ENCODE data around the gene ATXN7.

DNA sequence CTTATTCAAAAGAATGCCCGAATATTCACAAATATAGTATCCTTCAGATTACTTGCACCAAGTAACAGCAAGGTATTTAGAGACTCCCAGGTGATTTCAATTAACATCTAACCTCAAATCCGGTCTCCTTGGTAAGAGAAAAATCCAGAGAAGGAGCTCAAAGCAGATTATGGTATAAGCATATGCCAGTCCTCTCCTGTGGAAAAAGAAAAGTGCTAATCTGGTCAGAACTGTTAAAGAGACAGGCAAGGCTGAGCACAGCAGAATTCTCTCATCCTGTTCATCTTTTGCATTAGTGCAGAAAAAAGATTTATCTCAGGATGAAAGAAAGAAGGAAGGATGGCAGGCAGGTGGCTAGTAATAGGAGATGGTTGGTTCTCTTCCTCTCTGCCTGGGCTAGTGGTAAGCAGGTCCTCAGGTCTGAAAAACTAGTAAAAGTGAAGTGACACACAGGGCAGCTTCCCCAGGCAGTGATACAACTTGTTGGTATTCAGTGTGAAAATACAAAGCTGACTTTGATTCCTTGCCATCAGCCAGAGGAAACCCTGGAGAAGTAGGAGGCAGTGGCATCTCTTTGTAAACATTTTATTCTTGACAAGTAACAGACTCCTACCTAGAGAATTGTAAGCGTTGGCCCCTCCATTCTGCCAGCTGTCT is 14.2 kb downstream of the ATXN7 start:
- no peak for TF ChIP-seq POLR2AphosphoS5 (IDR thresholded peaks at IDR 0.05)
- no peak for TF ChIP-seq CTCF (IDR thresholded peaks at IDR 0.05)

Data from stomach (tissue), 4 donors.